Measurements from ENCODE around the gene GAS7. TPM values are rescaled to one million over a fixed set of nuclear protein-coding genes. Genes with fewer than 3 reads are reported as not detected.

GAS7 gene
- total and polyA plus RNA-seq, 9 of the 15 experiments (the other 6 are each of a cell fraction or from before 2014, with no cell fraction given) = 0.11 to 0.33 TPM; not detected in 7

- Histone ChIP-seq H3K4me1 (replicated peaks in 1 of 2; ENCODE audit: control insufficient read depth in 2 of 2, insufficient read depth in 2 of 2, low read length in 2 of 2) (no peaks in the 10 kb centered on the region), H4K20me1 (replicated peaks; ENCODE audit: control insufficient read depth, insufficient read depth, low read length) (no peaks in the 10 kb centered on the region), H3K27ac (ENCODE audit: extremely low read depth, low read depth, low read length) (no peak overlapping the region), H3K79me2 (ENCODE audit: control insufficient read depth, insufficient read depth, low read length) (no peaks in the 10 kb centered on the region), H3K9me3 (replicated peaks; ENCODE audit: control insufficient read depth, insufficient read depth, low read depth, low read length) (no peaks in the 10 kb centered on the region), H3K27me3 (ENCODE audit: control insufficient read depth in 2 of 2, insufficient read depth in 2 of 2, low read length in 2 of 2) (no peaks in the 10 kb centered on the region; a peak in 1 of 5 replicates), H2AFZ (ENCODE audit: low read depth, low read length) (no peak overlapping the region), H3K36me3 (ENCODE audit: control insufficient read depth, insufficient read depth, low read length) (no peaks in the 10 kb centered on the region), H3K9ac (ENCODE audit: insufficient read depth in 1 of 2, low read depth in 2 of 2, low read length in 2 of 2) (no peak overlapping the region), H3K4me3 (no peak overlapping the region), H3K9me1 (ENCODE audit: control insufficient read depth, insufficient read depth, low read length) (no peaks in the 10 kb centered on the region), H3K4me2 (ENCODE audit: insufficient read depth, low read length) (no peak overlapping the region)
- intact Hi-C loops (cut with micrococcal nuclease) (no loop called here), in situ Hi-C loops (cut with MboI) (no loop called here)
- WGBS (ENCODE audit: insufficient coverage, low coverage, missing lambda C conversion rate) = 6% methylated on average over 3 of the region's 3 CpGs
- no peak for ATAC-seq
- DNase-seq (ENCODE audit: extremely low read depth in 1 of 4, low spot score in 3 of 4) = no peak
- TF ChIP-seq DDX20 (tag; IDR thresholded peaks at IDR 0.05; ENCODE audit: low read depth) (no peak), SMAD4 (CRISPR knock-in tag; conservative IDR thresholded peaks at IDR 0.05) (no peak), ZNF253 (CRISPR knock-in tag; conservative IDR thresholded peaks at IDR 0.05) (no peak), XRCC3 (IDR thresholded peaks at IDR 0.05) (no peak), SETDB1 (IDR thresholded peaks at IDR 0.05; ENCODE audit: low read length) (no peak), ZKSCAN8 (CRISPR knock-in tag; IDR thresholded peaks at IDR 0.05) (no peak), ZFP36 (IDR thresholded peaks at IDR 0.05; ENCODE audit: low read depth, low read length, partially characterized antibody) (no peak)
- BruUV-seq (replicated peaks) = no TSS peak
- CTCF ChIA-PET (ENCODE audit: low intra/inter-chr PET ratio) = no interaction called here
- POLR2A ChIA-PET = no interaction called here
- FAIRE-seq = no peak
Observed at GRCh38 chr17:10173913-10174312, 24.5 kb downstream of the GAS7 start.

- Histone ChIP-seq H2AFZ (ENCODE audit: low read depth, low read length) (no peak overlapping the region), H3K4me3 (no peak overlapping the region), H4K20me1 (replicated peaks; ENCODE audit: control insufficient read depth, insufficient read depth, low read length) (no peaks in the 10 kb centered on the region), H3K9me3 (replicated peaks; ENCODE audit: control insufficient read depth, insufficient read depth, low read depth, low read length) (no peaks in the 10 kb centered on the region), H3K36me3 (ENCODE audit: control insufficient read depth, insufficient read depth, low read length) (no peaks in the 10 kb centered on the region), H3K27ac (ENCODE audit: extremely low read depth, low read depth, low read length) (no peak overlapping the region), H3K9ac (ENCODE audit: insufficient read depth in 1 of 2, low read depth in 2 of 2, low read length in 2 of 2) (no peak overlapping the region), H3K27me3 (ENCODE audit: control insufficient read depth in 2 of 2, insufficient read depth in 2 of 2, low read length in 2 of 2) (no peaks in the 10 kb centered on the region; a peak in 1 of 5 replicates), H3K4me2 (ENCODE audit: insufficient read depth, low read length) (no peak overlapping the region), H3K9me1 (ENCODE audit: control insufficient read depth, insufficient read depth, low read length) (no peaks in the 10 kb centered on the region), H3K79me2 (ENCODE audit: control insufficient read depth, insufficient read depth, low read length) (no peaks in the 10 kb centered on the region), H3K4me1 (replicated peaks in 1 of 2; ENCODE audit: control insufficient read depth in 2 of 2, insufficient read depth in 2 of 2, low read length in 2 of 2) (no peaks in the 10 kb centered on the region)
- WGBS (ENCODE audit: insufficient coverage, low coverage, missing lambda C conversion rate) = 0% methylated on average over 6 of the region's 6 CpGs
- BruUV-seq (replicated peaks) = no TSS peak
- ChIA-PET CTCF (ENCODE audit: low intra/inter-chr PET ratio) (no interaction called here), POLR2A (no interaction called here)
- TF ChIP-seq SMAD4 (CRISPR knock-in tag; conservative IDR thresholded peaks at IDR 0.05) (no peak), RBM14 (IDR thresholded peaks at IDR 0.05; ENCODE audit: borderline replicate concordance, insufficient read depth, low read depth, low read length) (no peak), ZNF274 (IDR thresholded peaks at IDR 0.05; ENCODE audit: borderline replicate concordance, low read depth, low read length) (no peak), CBFA2T2 (conservative IDR thresholded peaks at IDR 0.05) (no peak), ZBTB9 (CRISPR knock-in tag; IDR thresholded peaks at IDR 0.05) (no peak), ZNF561 (CRISPR knock-in tag; conservative IDR thresholded peaks at IDR 0.05) (no peak), SMAD3 (CRISPR knock-in tag; conservative IDR thresholded peaks at IDR 0.05) (no peak), TSC22D4 (tag; IDR thresholded peaks at IDR 0.05) (no peak), NCOA4 (IDR thresholded peaks at IDR 0.05; ENCODE audit: partially characterized antibody) (no peak), ZNF197 (CRISPR knock-in tag; IDR thresholded peaks at IDR 0.05; ENCODE audit: low read depth) (no peak), BRD4 (IDR thresholded peaks at IDR 0.05) (no peak), ZNF830 (CRISPR knock-in tag; IDR thresholded peaks at IDR 0.05) (no peak)
- intact Hi-C loops (cut with micrococcal nuclease) (no loop called here), in situ Hi-C loops (cut with MboI) (no loop called here)
- no peak for DNase-seq (ENCODE audit: extremely low read depth in 1 of 4, low spot score in 3 of 4)
- no peak for ATAC-seq
- no peak for FAIRE-seq
Observed at GRCh38 chr17:10172778-10173177, 25.6 kb downstream of the GAS7 start.
